Osteocyte (in vitro differentiated cells): Measurements from ENCODE around the gene P3H4. TPM values are rescaled to one million over a fixed set of nuclear protein-coding genes. Genes with fewer than 3 reads are reported as not detected.
"Not testable (repeated sequence)": the region's sequence is repeated elsewhere in the genome, so short reads cannot be mapped to it uniquely, and the experiment has no call there.

Experiments used
- DNase-seq: peaks from one replicate; pipeline ENCODE4 v3.0.0; 2021; ENCODE audit warnings: mixed read lengths; ENCODE audit not compliant: unreplicated experiment; ENCODE audit errors: extremely low spot score
- H3K27ac Mint-ChIP-seq: one replicate; pipeline ENCODE4 v1.8.0; 2021; ENCODE audit warnings: mild to moderate bottlenecking, mixed read lengths; ENCODE audit not compliant: unreplicated experiment
- H3K27me3 Mint-ChIP-seq: one replicate; pipeline ENCODE4 v1.8.0; 2021; ENCODE audit warnings: mixed read lengths; ENCODE audit not compliant: unreplicated experiment
- H3K36me3 Mint-ChIP-seq: one replicate; pipeline ENCODE4 v1.8.0; 2021; ENCODE audit warnings: mixed read lengths; ENCODE audit not compliant: unreplicated experiment
- H3K4me1 Mint-ChIP-seq: one replicate; pipeline ENCODE4 v1.8.0; 2021; ENCODE audit warnings: mixed read lengths; ENCODE audit not compliant: unreplicated experiment
- H3K4me3 Mint-ChIP-seq: one replicate; pipeline ENCODE4 v1.8.0; 2021; ENCODE audit warnings: mild to moderate bottlenecking, moderate library complexity, mixed read lengths; ENCODE audit not compliant: unreplicated experiment
- H3K9me3 Mint-ChIP-seq: one replicate; pipeline ENCODE4 v1.8.0; 2021; ENCODE audit warnings: mixed read lengths; ENCODE audit not compliant: unreplicated experiment
- CTCF ChIP-seq: fragments of 200-600 bp; sonication (generic); IDR thresholded peaks from 2 replicates; pipeline ENCODE4 v1.5.0; 2021; ENCODE audit warnings: antibody characterized with exemption, mild to moderate bottlenecking, moderate library complexity
- long read RNA-seq: library from polyadenylated mRNA; unstranded; transcript quantifications from one replicate; pipeline ENCODE4 v2.0.0, GENCODE V29; 2021
- total RNA-seq: library from RNA; stranded (reverse); gene quantifications from 2 replicates; pipeline ENCODE4 v1.2.1, GENCODE V29; 2021

The P3H4 gene, protein sequence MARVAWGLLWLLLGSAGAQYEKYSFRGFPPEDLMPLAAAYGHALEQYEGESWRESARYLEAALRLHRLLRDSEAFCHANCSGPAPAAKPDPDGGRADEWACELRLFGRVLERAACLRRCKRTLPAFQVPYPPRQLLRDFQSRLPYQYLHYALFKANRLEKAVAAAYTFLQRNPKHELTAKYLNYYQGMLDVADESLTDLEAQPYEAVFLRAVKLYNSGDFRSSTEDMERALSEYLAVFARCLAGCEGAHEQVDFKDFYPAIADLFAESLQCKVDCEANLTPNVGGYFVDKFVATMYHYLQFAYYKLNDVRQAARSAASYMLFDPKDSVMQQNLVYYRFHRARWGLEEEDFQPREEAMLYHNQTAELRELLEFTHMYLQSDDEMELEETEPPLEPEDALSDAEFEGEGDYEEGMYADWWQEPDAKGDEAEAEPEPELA
- 67.8 and 72.8 TPM in 2 replicates for total RNA-seq
- long read RNA-seq, transcript P3H4-202 (8 exons, 2,601 nt) = major isoform, 36 of 50 reads
- long read RNA-seq, partial matches to known transcripts = 5 of 50 reads
- long read RNA-seq, other reads (novel, unspliced or antisense) = 9 of 50 reads

- Mint-ChIP-seq H3K4me1 (peaks cover 36% of the 10 kb centered on the region), H3K27ac (peak within 1 kb of the TSS; percentile 88), H3K4me3 (peak within 1 kb of the TSS; percentile 99), H3K27me3 (no peaks in the 10 kb centered on the region), H3K36me3 (peaks cover 11% of the 10 kb centered on the region), H3K9me3 (no peaks in the 10 kb centered on the region)
- DNase-seq = peak; percentile 94
- peak; percentile 80 for TF ChIP-seq CTCF
Observed at GRCh38 chr17:41811549-41812380, at the start of gene P3H4. TSS of gene P3H4 (minus strand) at chr17:41811949. CDS start at chr17:41811915, 34 bp downstream.

- H3K4me3 Mint-ChIP-seq = no peak overlapping the region
- no peaks in the 10 kb centered on the region for H3K27me3 Mint-ChIP-seq
- H3K4me1 Mint-ChIP-seq = peaks cover 6% of the 10 kb centered on the region
- no peaks in the 10 kb centered on the region for H3K9me3 Mint-ChIP-seq
- TF ChIP-seq CTCF = no peak
- peaks cover 2% of the 10 kb centered on the region for H3K36me3 Mint-ChIP-seq
- H3K27ac Mint-ChIP-seq = no peak overlapping the region
- no peak for DNase-seq
Observed at GRCh38 chr17:41860254-41860931, 48.6 kb upstream of the P3H4 start.

- peaks cover 25% of the 10 kb centered on the region for H3K36me3 Mint-ChIP-seq
- H3K9me3 Mint-ChIP-seq = not testable (repeated sequence)
Observed at GRCh38 chr17:41851382-41851781, 39.6 kb upstream of the P3H4 start.

GRCh38 chr17:41849251-41849990 is 37.7 kb upstream of the P3H4 start:
- no peaks in the 10 kb centered on the region for H3K27me3 Mint-ChIP-seq
- H3K4me3 Mint-ChIP-seq = no peak overlapping the region
- H3K9me3 Mint-ChIP-seq = no peaks in the 10 kb centered on the region
- no peak for DNase-seq
- H3K4me1 Mint-ChIP-seq = peaks cover 21% of the 10 kb centered on the region
- H3K27ac Mint-ChIP-seq = no peak overlapping the region
- peaks cover 17% of the 10 kb centered on the region for H3K36me3 Mint-ChIP-seq
- TF ChIP-seq CTCF = no peak

More at GRCh38 chr17:41851382-41851781, 39.6 kb upstream of the P3H4 start:
- H3K27me3 Mint-ChIP-seq, H3K27ac Mint-ChIP-seq, H3K4me3 Mint-ChIP-seq, DNase-seq: not testable (repeated sequence)
- H3K4me1 Mint-ChIP-seq = peaks cover 21% of the 10 kb centered on the region

- H3K4me3 Mint-ChIP-seq = no peak overlapping the region
- peaks cover 21% of the 10 kb centered on the region for H3K4me1 Mint-ChIP-seq
- no peak for TF ChIP-seq CTCF
- H3K27me3 Mint-ChIP-seq = no peaks in the 10 kb centered on the region
- no peak for DNase-seq
- H3K9me3 Mint-ChIP-seq = no peaks in the 10 kb centered on the region
- H3K36me3 Mint-ChIP-seq = peaks cover 17% of the 10 kb centered on the region
- no peak overlapping the region for H3K27ac Mint-ChIP-seq
Observed at GRCh38 chr17:41848788-41849187, 37.0 kb upstream of the P3H4 start.
